Measurements from ENCODE around the gene SDK1.
"Not testable (repeated sequence)": the region's sequence is repeated elsewhere in the genome, so short reads cannot be mapped to it uniquely, and the experiment has no call there.

The SDK1 gene

GRCh38 chr7:3582145-3582544, 281.1 kb downstream of the SDK1 start:
- not testable (repeated sequence) for H3K27me3 Mint-ChIP-seq; H3K4me1 Mint-ChIP-seq (ENCODE audit: low read depth); H3K36me3 Mint-ChIP-seq (ENCODE audit: low read depth); DNase-seq; H3K27ac Mint-ChIP-seq; H3K4me3 Mint-ChIP-seq
- H3K9me3 Mint-ChIP-seq, result peaks cover 15% of the 10 kb centered on the region

- peaks cover 1% of the 10 kb centered on the region for H3K4me1 Mint-ChIP-seq (ENCODE audit: low read depth)
- H3K36me3 Mint-ChIP-seq (ENCODE audit: low read depth), result no peaks in the 10 kb centered on the region
- DNase-seq, result no peak
- no peak overlapping the region for H3K27ac Mint-ChIP-seq
- H3K27me3 Mint-ChIP-seq, result no peaks in the 10 kb centered on the region
- H3K9me3 Mint-ChIP-seq, result no peaks in the 10 kb centered on the region
- no peak overlapping the region for H3K4me3 Mint-ChIP-seq
Measured at GRCh38 chr7:3585826-3586225, 284.8 kb downstream of the SDK1 start.

- H3K4me3 Mint-ChIP-seq, result no peak overlapping the region
- DNase-seq, result no peak
- H3K27ac Mint-ChIP-seq, result no peak overlapping the region
- H3K36me3 Mint-ChIP-seq (ENCODE audit: low read depth), result no peaks in the 10 kb centered on the region
- H3K27me3 Mint-ChIP-seq, result no peaks in the 10 kb centered on the region
- peaks cover 1% of the 10 kb centered on the region for H3K4me1 Mint-ChIP-seq (ENCODE audit: low read depth)
- no peaks in the 10 kb centered on the region for H3K9me3 Mint-ChIP-seq
Measured at GRCh38 chr7:3588341-3588740, 287.3 kb downstream of the SDK1 start.

- Mint-ChIP-seq H3K4me3 (no peak overlapping the region), H3K9me3 (no peaks in the 10 kb centered on the region), H3K27me3 (no peaks in the 10 kb centered on the region), H3K27ac (no peak overlapping the region), H3K36me3 (ENCODE audit: low read depth) (no peaks in the 10 kb centered on the region), H3K4me1 (ENCODE audit: low read depth) (peaks cover 1% of the 10 kb centered on the region)
- no peak for DNase-seq
Measured at GRCh38 chr7:3589752-3590151, 288.7 kb downstream of the SDK1 start.

GRCh38 chr7:3591219-3591618, 290.2 kb downstream of the SDK1 start:
- Mint-ChIP-seq H3K4me1 (ENCODE audit: low read depth) (peaks cover 1% of the 10 kb centered on the region), H3K4me3 (no peak overlapping the region), H3K27me3 (no peaks in the 10 kb centered on the region), H3K9me3 (no peaks in the 10 kb centered on the region), H3K27ac (no peak overlapping the region), H3K36me3 (ENCODE audit: low read depth) (no peaks in the 10 kb centered on the region)
- no peak for DNase-seq

- Mint-ChIP-seq H3K9me3 (no peaks in the 10 kb centered on the region), H3K4me3 (no peak overlapping the region), H3K27me3 (no peaks in the 10 kb centered on the region), H3K27ac (no peak overlapping the region), H3K36me3 (ENCODE audit: low read depth) (no peaks in the 10 kb centered on the region), H3K4me1 (ENCODE audit: low read depth) (peaks cover 1% of the 10 kb centered on the region)
- no peak for DNase-seq
Measured at GRCh38 chr7:3591944-3592343, 290.9 kb downstream of the SDK1 start.

DNA sequence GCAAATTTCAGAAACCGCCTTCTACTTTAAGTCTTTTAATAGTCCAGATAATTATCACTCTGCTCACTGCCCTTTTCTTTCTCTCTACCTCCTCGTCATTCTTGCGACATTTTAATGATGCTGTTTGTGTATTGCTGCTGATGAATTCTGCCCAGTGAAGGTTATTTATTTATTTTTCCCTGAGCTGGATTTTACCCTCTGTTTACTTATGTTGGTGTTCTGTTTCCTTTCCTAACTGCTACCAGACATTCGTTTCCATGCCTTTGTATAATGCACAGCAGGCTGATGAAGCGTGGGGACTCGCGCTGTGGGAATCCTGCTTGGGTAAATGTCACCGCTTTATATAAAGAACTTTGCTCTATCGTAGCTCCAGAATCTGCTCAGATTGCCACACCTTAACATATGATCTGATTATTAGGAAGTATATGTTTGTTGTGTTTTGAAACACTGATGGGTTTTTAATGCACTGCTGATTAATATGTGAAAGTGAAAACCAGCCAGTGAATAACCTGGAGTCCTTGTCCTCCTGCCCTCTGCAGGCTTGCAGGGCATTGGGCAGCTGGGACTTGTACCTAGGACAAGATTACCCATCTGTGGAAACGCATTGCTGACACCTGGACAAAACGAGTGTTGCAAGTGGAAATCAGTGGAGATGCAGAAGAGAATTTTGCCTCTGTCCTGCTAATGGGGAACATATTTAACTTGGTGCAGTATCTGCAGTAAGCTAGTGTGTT, 291.5 kb downstream of the SDK1 start:
- Mint-ChIP-seq H3K9me3 (no peaks in the 10 kb centered on the region), H3K4me3 (no peak overlapping the region), H3K4me1 (ENCODE audit: low read depth) (peaks cover 1% of the 10 kb centered on the region), H3K27ac (no peak overlapping the region), H3K27me3 (no peaks in the 10 kb centered on the region), H3K36me3 (ENCODE audit: low read depth) (no peaks in the 10 kb centered on the region)
- no peak for DNase-seq

GRCh38 chr7:3594901-3595300, 293.8 kb downstream of the SDK1 start:
- H3K4me1 Mint-ChIP-seq (ENCODE audit: low read depth), result no peaks in the 10 kb centered on the region
- no peaks in the 10 kb centered on the region for H3K36me3 Mint-ChIP-seq (ENCODE audit: low read depth)
- no peaks in the 10 kb centered on the region for H3K9me3 Mint-ChIP-seq
- DNase-seq, result no peak
- H3K27ac Mint-ChIP-seq, result no peak overlapping the region
- H3K4me3 Mint-ChIP-seq, result no peak overlapping the region
- no peaks in the 10 kb centered on the region for H3K27me3 Mint-ChIP-seq

GRCh38 chr7:3598854-3599253, 297.8 kb downstream of the SDK1 start:
- H3K36me3 Mint-ChIP-seq (ENCODE audit: low read depth), result no peaks in the 10 kb centered on the region
- H3K27ac Mint-ChIP-seq, result no peak overlapping the region
- no peaks in the 10 kb centered on the region for H3K4me1 Mint-ChIP-seq (ENCODE audit: low read depth)
- no peak for DNase-seq
- H3K27me3 Mint-ChIP-seq, result no peaks in the 10 kb centered on the region
- peaks cover 2% of the 10 kb centered on the region for H3K9me3 Mint-ChIP-seq
- H3K4me3 Mint-ChIP-seq, result no peak overlapping the region

- peaks cover 16% of the 10 kb centered on the region for H3K27me3 Mint-ChIP-seq
- no peaks in the 10 kb centered on the region for H3K36me3 Mint-ChIP-seq (ENCODE audit: low read depth)
- no peak for DNase-seq
- no peak overlapping the region for H3K4me3 Mint-ChIP-seq
- H3K4me1 Mint-ChIP-seq (ENCODE audit: low read depth), result no peaks in the 10 kb centered on the region
- H3K27ac Mint-ChIP-seq, result no peak overlapping the region
- H3K9me3 Mint-ChIP-seq, result peaks cover 2% of the 10 kb centered on the region
Measured at GRCh38 chr7:3605222-3605621, 304.2 kb downstream of the SDK1 start.

- no peaks in the 10 kb centered on the region for H3K4me1 Mint-ChIP-seq (ENCODE audit: low read depth)
- no peak for DNase-seq
- no peak overlapping the region for H3K27ac Mint-ChIP-seq
- H3K36me3 Mint-ChIP-seq (ENCODE audit: low read depth), result no peaks in the 10 kb centered on the region
- peaks cover 24% of the 10 kb centered on the region for H3K27me3 Mint-ChIP-seq
- H3K4me3 Mint-ChIP-seq, result no peak overlapping the region
- H3K9me3 Mint-ChIP-seq, result peaks cover 2% of the 10 kb centered on the region
Measured at GRCh38 chr7:3606436-3606835, 305.4 kb downstream of the SDK1 start.

GRCh38 chr7:3607847-3608246, 306.8 kb downstream of the SDK1 start:
- peaks cover 34% of the 10 kb centered on the region for H3K27me3 Mint-ChIP-seq
- no peaks in the 10 kb centered on the region for H3K4me1 Mint-ChIP-seq (ENCODE audit: low read depth)
- H3K9me3 Mint-ChIP-seq, result peaks cover 2% of the 10 kb centered on the region
- no peaks in the 10 kb centered on the region for H3K36me3 Mint-ChIP-seq (ENCODE audit: low read depth)
- no peak overlapping the region for H3K4me3 Mint-ChIP-seq
- no peak for DNase-seq
- no peak overlapping the region for H3K27ac Mint-ChIP-seq

GRCh38 chr7:3616306-3616705, 315.3 kb downstream of the SDK1 start:
- H3K27me3 Mint-ChIP-seq, result peaks cover 21% of the 10 kb centered on the region
- no peaks in the 10 kb centered on the region for H3K9me3 Mint-ChIP-seq
- no peaks in the 10 kb centered on the region for H3K4me1 Mint-ChIP-seq (ENCODE audit: low read depth)
- H3K36me3 Mint-ChIP-seq (ENCODE audit: low read depth), result no peaks in the 10 kb centered on the region
- H3K4me3 Mint-ChIP-seq, result no peak overlapping the region
- DNase-seq, result no peak
- no peak overlapping the region for H3K27ac Mint-ChIP-seq

GRCh38 chr7:3630081-3630480, 329.0 kb downstream of the SDK1 start:
- Mint-ChIP-seq H3K9me3 (peaks cover 15% of the 10 kb centered on the region), H3K4me3 (no peak overlapping the region), H3K27me3 (no peaks in the 10 kb centered on the region), H3K36me3 (ENCODE audit: low read depth) (peaks cover 3% of the 10 kb centered on the region), H3K4me1 (ENCODE audit: low read depth) (no peaks in the 10 kb centered on the region), H3K27ac (no peak overlapping the region)
- DNase-seq, result no peak

- no peaks in the 10 kb centered on the region for H3K4me1 Mint-ChIP-seq (ENCODE audit: low read depth)
- H3K27ac Mint-ChIP-seq, result no peak overlapping the region
- DNase-seq, result no peak
- H3K9me3 Mint-ChIP-seq, result peaks cover 15% of the 10 kb centered on the region
- H3K36me3 Mint-ChIP-seq (ENCODE audit: low read depth), result peaks cover 3% of the 10 kb centered on the region
- no peak overlapping the region for H3K4me3 Mint-ChIP-seq
- H3K27me3 Mint-ChIP-seq, result peaks cover 10% of the 10 kb centered on the region
Measured at GRCh38 chr7:3634396-3634795, 333.3 kb downstream of the SDK1 start.
